ENCODE results near the gene NOXO1.

GRCh38 chr16:2001456-2002355, 20.4 kb upstream of the NOXO1 start:
- TF ChIP-seq CTCF (IDR thresholded peaks at IDR 0.05) = no peak
- no peak for TF ChIP-seq POLR2A (IDR thresholded peaks at IDR 0.05; ENCODE audit: low read depth)

All from esophagus muscularis mucosa (tissue), 3 donors.